AG08395 (cell line): ENCODE results near the gene TSEN34.

Experiments used
- DNase-seq: peaks from one replicate; pipeline ENCODE4 v3.0.0; 2012; ENCODE audit warnings: mixed read lengths, low spot score

Gene TSEN34

DNA sequence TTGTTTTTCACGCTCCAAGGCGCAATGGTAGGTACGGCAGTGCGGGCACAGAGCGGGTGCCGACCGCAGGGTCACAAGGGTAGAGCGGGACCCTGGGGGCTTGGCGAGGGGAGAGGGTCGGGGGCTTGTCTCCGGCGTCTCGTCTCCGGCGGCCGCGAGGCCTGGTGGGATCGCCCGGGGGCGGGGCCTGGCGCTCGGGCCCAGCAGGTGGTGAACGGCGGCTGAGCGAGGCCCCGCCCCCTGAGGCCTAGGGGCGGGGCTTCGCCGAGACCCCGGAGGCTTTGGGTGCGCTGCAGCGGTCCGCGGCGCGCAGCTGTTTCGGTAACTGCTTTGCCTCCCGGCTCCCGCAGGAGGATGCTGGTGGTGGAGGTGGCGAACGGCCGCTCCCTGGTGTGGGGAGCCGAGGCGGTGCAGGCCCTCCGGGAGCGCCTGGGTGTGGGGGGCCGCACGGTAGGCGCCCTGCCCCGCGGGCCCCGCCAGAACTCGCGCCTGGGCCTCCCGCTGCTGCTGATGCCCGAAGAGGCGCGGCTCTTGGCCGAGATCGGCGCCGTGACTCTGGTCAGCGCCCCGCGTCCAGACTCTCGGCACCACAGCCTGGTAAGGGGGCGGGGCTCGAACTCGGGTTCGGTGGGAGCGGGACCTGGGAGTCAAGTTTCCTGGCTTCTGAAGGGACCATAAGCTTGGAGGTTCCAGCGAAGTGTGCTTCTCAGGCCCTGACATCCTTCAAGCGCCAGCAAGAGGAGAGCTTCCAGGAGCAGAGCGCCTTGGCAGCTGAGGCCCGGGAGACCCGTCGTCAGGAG is at the start of gene TSEN34:
Gene TSEN34 (plus strand): TSS at position 298 of the 800 bp plus-strand sequence. CDS start 57 bp downstream, at position 355.
- DNase-seq: peak; percentile 76

DNA sequence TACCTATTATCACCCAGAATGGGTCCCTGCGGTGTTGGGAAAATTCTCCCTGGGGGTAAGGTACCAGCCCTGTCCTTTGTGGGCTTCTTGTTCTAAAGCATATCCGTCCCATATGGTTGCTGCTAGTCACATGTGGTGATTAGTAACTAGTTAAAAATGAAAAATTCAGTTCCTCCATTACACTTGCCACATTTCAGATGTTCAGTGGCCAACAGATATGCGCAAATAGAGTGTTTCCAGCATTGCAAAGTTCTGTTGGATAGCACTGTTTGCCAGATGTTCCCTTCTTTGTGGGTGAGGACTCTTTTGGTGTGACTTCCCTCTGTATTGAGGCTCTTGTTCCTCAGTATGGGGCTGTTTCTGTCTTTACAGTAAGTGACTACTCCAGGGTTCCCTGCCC is 49.8 kb upstream of the TSEN34 start:
- peak; percentile 60 for DNase-seq

DNA sequence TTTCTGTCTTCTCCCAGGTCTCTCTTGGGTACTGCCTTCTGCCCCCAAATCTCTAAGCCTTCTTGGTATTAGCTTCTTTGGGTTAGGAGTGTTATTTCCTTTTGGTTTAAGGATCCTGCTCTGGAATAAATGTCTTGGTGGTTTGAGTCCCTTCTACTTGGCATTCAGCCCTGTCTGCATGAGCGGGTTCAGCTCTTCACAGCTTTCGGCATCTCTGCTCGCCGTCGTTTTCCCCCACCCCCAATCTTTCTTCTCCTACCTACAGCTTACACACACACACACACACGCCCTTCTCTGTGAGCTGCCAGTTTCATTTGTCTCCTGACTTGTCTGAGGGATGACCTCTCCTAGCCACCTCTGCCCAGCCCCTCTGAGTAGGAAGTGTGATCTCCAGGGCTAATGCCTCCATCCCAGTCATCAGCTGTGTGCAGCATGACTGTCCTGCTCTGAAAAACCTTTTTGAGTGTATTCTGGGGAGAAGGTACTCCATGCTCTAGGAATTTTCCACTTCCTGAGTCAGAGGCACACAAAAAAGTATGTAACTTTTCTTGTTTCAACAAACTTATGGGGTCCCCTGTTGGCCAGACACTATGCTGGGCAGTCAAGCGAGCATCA is 48.8 kb upstream of the TSEN34 start:
- peak; percentile 25 for DNase-seq

DNA sequence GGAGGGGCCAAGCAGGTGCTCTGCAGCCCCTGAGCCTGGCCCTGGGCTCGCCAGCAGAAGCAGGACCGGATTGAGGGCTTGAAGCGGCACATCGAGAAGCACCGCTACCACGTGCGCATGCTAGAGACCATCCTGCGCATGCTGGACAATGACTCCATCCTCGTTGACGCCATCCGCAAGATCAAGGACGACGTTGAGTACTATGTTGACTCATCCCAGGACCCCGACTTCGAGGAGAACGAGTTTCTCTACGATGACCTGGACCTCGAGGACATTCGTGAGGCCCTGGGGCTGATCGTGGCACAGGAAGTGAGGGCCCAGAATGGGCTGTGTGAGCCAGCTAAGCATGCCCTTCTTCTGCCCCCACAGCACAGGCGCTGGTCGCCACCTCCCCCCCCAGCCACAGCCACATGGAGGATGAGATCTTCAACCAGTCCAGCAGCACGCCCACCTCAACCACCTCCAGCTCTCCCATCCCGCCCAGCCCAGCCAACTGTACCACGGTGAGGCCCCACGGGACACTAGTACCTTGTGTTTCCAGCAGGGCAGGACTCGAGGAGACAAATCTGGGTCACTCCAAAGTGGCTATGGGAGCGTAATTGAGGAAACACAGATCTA is 45.5 kb upstream of the TSEN34 start:
- no peak for DNase-seq

DNA sequence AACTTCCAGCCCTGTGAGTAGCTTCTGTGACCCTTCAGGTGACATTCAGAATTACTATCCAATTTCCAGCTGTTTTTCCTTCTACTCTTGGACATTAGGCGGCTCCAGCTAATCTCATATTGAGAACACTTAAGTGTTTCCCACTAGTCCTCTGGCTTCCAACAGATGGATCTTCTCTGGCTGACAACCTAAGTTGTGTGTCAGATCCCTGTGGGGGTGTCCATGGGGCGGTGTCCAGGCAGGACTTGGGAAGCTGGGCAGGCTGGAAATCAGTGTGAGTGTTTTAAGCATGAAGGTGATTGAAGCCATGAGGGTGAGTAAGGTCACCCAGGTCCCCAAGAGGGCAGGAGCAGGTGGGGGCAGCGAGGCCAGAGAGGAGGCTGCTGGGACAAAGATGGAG is 43.4 kb upstream of the TSEN34 start:
- no peak for DNase-seq

DNA sequence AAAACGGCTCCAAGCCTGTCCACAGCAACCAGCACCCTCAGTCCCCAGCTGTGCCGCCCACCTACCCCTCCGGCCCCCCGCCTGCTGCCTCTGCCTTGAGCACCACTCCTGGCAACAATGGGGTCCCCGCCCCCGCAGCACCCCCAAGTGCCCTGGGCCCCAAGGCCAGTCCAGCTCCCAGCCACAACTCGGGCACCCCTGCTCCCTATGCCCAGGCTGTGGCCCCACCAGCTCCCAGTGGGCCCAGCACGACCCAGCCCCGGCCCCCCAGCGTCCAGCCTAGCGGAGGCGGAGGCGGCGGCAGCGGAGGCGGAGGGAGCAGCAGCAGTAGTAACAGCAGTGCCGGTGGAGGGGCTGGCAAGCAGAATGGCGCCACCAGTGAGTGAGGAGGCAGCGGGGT is 43.0 kb upstream of the TSEN34 start:
- DNase-seq: no peak

DNA sequence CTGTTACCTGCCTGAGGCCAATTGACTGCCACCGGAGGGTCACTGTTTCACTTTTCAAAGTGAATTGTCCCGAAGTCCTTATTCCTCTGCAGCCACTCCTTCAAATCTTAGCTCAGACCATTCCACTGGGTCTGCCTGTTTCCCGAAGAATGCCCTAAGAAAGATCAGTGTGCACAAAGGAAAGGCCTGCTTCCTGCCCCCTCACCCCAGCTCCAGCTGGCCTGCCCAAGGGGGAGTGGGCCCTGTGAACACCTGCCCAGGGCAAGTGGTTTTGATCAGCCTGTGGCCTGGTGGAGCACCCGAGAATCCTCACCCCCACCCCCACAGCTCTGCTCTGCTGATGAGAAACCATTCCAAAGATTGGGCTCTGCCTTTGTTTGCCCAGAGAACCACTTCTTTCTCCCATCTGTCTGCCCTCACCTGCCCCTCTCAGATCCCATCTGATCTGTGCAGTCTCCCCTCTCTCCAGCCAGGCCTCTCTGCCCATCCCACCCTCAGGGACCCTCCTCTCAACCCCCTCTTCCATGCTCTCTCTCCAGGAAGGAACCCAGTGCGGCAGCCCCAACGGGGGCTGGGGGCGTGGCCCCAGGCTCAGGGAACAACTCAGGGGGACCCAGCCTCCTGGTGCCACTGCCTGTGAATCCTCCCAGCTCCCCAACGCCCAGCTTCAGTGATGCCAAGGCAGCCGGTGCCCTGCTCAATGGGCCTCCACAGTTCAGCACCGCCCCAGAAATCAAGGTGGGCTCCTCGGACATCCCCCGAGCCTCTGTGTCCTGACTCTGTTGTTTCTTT is 41.9 kb upstream of the TSEN34 start:
- DNase-seq: no peak

DNA sequence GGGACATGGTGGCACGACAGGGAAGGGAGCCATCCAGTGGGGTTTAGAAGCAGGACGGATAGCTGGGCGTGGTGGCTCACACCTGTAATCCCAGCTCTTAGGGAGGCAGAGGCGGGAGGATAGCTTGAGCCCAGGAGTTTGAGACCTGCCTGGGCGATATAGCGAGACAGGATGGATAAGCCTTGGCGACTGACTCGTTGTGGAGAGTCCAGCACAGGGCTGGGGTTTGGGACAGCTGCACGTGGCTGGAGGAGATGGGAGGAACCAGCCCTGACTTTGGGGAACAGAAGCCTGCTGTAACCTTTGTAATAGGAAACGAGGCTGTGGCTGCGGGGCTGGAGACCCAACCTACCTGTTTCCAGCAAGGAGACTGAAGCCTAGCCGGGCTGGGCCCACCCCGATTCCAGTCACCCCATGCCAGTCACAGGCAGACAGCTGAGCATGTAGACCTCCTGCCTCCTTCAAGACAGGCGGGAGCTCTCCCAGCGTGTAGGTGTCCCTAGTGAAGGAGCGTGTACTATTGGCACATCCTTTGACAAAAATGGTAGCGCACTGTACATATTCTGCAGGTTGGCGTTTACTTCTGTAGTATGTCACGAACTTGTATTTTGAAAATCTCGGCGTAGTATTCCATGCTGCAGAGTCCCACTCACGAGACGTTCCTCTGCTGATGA is 39.6 kb upstream of the TSEN34 start:
- no peak for DNase-seq

DNA sequence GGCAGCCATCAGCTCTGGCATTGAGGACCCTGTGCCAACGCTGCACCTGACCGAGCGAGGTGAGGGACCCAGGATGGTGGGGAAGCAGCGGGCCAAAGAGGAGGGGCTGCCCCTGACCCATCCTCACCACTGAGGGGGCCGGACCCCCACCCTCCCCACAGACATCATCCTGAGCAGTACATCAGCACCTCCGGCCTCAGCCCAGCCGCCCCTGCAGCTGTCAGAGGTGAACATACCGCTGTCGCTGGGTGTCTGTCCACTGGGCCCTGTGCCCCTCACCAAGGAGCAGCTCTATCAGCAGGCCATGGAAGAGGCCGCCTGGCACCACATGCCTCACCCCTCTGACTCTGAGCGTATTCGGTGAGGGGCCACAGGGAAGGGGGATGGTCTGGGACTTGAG is 38.8 kb upstream of the TSEN34 start:
- DNase-seq: no peak

DNA sequence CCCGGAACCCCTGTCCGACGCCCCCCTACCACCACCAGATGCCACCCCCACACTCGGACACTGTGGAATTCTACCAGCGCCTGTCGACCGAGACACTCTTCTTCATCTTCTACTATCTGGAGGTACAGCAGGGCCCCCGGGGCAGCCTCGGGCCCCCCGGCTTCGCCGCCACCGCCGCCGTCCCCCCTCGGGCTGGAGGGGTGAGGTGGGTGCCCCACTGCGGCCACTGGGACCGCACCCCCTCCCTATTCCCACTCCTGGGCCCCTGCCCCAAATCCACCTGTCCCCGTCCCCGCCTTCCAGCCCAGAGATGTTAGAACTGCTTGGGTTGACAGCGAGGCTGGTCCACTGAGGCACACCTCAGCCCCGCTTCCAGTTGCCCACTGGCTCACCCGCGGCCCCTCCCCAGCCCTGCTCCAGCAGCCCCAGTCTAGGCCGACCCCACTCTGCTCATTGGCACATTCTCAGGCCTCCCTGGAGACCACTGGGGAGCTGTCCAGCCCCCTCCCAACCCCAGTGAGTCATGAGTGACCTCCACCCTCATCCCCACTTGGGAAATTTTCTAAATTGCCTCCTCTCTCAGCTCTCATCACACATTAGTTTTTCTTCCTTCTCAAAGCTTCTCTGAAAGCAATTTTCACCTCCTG is 38.1 kb upstream of the TSEN34 start:
- DNase-seq: no peak

DNA sequence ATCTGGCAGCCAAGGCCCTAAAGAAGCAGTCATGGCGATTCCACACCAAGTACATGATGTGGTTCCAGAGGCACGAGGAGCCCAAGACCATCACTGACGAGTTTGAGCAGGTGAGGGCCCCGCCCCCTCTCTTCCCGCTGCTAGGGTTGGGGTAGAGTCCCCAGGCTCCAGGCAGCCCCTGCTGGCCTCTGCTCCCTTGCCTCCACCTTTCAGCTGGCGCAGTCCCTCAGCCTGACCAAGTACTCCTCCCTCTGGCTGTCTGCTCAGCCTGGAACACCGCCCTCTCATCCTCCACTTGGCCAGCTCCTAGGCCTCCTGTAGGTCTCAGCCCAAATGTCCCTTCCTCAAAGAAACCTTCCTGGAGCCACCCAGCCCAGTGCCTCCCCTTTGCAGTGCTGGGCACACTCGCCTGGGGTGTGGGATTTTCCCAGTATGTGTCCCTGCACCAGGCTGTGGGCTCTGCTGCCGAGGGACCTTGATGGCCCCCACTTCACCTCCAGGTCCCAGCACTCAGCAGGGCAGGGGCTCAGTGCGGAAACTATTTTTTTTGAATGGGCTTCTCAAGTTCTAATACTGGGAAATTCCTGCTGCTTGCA is 37.3 kb upstream of the TSEN34 start:
- DNase-seq: no peak

DNA sequence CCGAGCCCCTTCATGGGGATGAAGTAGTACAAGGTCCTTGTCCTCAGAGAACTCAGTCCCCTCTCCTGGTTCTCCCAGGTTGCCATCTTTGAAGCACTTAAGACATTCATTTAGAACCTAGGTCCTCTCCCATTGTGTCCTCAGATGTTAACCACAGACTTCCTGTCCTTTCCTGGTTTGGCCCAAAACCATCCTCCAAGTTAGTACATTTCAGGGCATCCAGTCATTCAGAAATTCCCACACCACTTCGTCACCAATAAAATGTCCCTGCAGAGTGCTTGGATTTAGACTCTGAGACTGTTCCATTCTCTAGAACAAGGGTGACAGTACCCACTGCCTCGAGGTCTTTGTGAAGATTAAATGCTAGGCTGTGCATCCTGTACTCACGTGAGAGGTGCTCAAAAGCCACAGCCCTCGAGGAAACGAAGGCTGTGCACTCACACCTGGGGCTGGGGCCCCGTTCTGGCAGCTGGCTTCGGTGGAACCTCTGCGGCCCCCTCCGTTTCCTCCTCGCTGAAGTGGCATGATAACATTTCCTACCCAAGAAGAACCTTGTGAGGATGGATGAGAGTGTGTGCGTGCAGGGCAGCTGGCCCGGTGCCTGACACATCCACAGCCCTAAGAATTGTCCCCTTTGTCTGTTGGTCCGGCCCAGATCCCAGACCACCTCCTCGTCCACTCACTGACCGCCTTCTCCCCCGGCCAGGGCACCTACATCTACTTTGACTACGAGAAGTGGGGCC is 36.3 kb upstream of the TSEN34 start:
- peak; percentile 73 for DNase-seq

DNA sequence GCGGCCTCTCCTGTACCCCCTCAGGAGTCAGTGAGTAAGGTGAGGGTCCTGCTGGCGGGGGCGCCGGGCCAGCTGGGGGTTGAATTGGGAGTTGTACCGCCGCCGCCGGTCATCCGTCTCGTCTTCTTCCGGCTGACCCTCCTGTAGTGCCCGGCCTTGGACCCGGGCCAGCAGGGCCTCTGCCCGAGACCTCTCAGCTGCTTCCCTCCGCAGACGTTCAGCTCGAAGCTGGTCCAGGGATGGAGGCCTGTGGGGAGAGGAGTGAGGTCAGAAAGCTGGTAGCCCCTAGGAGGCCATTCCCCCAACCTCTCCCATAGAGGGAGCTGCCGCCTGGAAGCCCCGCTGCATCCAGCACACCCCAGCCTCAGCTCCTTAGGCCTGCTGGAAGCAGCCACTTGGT is 35.4 kb upstream of the TSEN34 start:
- DNase-seq: no peak

DNA sequence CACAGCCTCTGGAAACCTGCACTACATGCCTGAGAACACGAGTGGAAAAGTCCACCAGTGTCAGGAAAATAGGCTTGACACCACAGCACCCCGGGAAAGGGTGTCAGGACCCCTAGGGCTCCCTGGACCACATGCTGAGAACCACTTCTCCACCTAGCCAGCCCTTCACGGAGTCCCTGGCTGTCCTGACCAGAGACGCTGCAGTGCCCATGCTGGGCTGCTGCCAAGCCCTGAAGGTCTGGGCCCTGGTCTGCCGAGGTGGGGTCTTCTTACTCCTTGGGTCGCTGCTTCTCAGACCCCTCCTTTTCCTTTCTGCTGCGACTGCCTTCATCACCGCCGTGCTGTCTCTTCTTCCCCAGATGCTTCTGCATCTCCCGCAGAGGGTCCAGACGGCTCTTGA is 34.6 kb upstream of the TSEN34 start:
- no peak for DNase-seq

DNA sequence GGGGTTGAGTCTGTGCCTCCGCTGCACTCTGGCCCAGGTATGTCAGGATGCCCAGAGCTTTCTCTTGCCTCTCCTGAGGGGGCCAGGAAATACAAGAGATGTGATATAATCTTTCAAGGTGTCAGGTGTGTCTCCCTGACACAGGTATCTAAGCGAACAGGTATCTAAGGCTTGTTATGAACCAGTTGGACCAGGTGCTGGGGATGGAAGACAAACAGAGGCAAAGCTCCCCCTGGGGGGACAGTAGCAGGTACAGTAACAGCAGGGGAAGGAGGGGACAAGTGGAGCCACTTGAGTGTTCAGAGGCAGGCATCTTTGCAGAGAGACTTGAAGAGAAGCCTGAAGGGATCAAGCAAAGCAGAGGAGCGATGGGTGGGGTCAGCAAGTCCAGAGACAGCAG is 34.2 kb upstream of the TSEN34 start:
- DNase-seq: no peak

DNA sequence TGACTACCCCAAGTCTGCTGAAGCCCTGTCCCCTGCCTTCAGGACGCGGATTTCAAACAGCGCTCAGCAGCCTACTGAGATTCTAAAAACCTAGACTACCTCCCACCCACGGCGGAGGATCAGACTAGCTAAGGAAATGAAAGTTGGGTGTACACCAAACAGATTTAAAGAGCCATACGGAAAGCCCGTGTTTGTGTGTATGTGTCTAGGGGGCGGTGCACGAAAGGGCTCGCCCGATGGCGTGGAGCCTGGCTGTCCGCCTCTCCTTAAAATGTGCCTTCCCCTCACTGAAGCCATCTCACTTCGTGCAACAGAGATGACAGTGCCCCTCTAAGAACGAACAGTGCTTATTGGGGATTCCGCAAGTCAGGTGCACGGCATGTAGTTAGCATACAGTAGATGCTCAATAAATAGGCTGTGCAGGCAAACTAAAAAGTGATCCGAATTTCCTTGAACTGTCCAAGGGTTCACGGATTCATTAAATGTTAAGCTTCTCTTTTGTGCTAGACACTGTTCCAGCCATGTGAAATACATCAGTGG is 32.2 kb upstream of the TSEN34 start:
- peak; percentile 26 for DNase-seq

DNA sequence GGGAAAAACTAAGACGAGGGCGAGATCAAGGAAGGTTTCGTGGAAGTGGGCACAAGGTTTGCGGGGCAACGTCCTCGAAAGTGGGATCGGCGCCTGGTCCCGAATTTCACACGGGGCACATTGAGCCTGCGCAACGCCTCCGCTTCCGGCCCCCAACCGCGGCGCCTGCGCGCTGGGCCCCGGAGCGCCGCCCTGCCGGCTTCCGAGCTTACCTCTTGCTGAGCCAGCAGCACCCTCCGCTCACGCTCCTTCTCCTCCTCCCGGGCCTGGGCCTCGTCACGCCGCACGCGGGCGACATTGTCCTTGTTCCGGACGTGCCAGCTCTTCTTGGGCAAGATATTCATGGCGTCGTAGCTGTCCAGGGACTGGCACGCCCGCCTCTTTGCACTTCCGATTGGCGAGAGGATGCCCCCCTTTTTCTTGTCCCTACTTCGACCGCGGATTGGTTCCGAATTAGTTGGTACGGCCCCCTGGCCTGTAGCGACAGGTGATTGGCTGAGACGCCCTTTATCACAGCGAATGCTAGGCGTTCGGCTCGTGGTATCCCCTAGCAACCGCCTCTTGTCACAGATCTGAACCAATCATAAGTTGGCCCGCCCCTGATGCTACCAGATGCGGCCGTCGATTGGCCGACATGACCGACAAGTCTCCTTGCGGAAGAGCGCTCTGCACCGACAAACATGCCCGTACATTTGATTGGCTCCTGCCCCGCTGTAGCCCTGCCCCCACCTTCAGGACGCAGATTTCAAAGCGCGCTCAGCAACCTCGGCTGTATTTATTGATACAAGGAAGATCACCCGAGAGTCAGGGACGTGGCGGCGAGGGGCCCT is 31.5 kb upstream of the TSEN34 start, which contains the start of gene LENG1:
Gene LENG1 (minus strand): TSS at position 370 of the 830 bp plus-strand sequence. CDS start 26 bp downstream, at position 344.
- peak; percentile 99 for DNase-seq

DNA sequence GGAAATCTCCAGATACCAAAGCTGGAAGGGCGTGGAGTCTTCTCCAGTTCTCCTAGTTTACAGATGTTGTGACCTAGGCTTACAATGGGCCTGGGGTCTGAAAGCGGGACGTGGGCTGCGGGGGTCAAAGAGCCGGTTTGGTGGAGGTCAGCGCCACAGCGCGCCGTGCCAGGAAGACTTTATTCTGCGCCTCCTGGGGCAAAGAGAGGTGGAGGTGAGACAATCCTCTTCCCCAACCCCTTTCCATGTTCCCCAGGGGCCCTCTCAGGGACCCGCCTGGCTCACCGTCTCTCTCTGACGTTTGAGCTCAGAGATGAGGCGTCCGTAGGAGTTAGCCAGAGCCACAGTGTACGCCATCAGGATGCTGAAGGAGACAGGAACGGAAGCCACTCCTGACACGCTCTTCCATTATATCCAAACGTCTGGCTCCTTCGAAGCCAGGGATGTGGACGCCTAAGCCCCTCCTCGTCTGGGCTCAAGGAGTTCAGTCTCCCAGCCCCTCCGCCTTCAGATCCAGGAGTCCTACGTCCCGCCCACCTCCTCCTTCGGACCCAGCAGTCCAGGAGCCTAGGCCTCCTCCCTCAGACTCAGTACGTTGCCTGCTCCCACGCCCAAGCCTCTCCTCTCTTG is 30.8 kb upstream of the TSEN34 start:
- no peak for DNase-seq
